Right lung (tissue), 10 donors: ENCODE results near the gene WDR12. TPM values are rescaled to one million over a fixed set of nuclear protein-coding genes. Genes with fewer than 3 reads are reported as not detected.
"Not testable (repeated sequence)": the region's sequence is repeated elsewhere in the genome, so short reads cannot be mapped to it uniquely, and the experiment has no call there.

Experiments used
- DNase-seq, 2 donors: peaks; one replicate each; pipeline ENCODE4 v3.0.0-alpha.2; 2013
- long read RNA-seq, 8 donors: transcript quantifications; one replicate each; lab custom pipeline, GENCODE V29; 2026
- polyA plus RNA-seq, 5 donors: library from polyadenylated mRNA; unstranded; fragments of 120-200 nt; gene quantifications; one replicate each; pipeline versions ENCODE4 v1.2.1 to v1.2.3, GENCODE V29; 2013; ENCODE audit warnings: inconsistent platforms in 1 of 5, low replicate concordance in 1 of 5; ENCODE audit not compliant: insufficient read length in 5 of 5, insufficient read depth in 1 of 5

Gene WDR12
- 10 to 100 TPM; 61.3 to 93.4 (median 87.5) TPM for polyA plus RNA-seq
- long read RNA-seq, donor 1, full-length matches to known transcripts = 5 of 13 reads
- long read RNA-seq, donor 1, partial matches to known transcripts = 8 of 13 reads
- long read RNA-seq, donor 1, other reads (novel, unspliced or antisense) = 0 of 13 reads
- long read RNA-seq, donor 2, full-length matches to known transcripts = 7 of 7 reads
- long read RNA-seq, donor 2, partial matches to known transcripts = 0 of 7 reads
- long read RNA-seq, donor 2, other reads (novel, unspliced or antisense) = 0 of 7 reads
- long read RNA-seq, donor 3, full-length matches to known transcripts = 4 of 4 reads
- long read RNA-seq, donor 3, partial matches to known transcripts = 0 of 4 reads
- long read RNA-seq, donor 3, other reads (novel, unspliced or antisense) = 0 of 4 reads
- long read RNA-seq, donor 4, full-length matches to known transcripts = 2 of 2 reads
- long read RNA-seq, donor 4, partial matches to known transcripts = 0 of 2 reads
- long read RNA-seq, donor 4, other reads (novel, unspliced or antisense) = 0 of 2 reads
- long read RNA-seq, donor 5, full-length matches to known transcripts = 8 of 8 reads
- long read RNA-seq, donor 5, partial matches to known transcripts = 0 of 8 reads
- long read RNA-seq, donor 5, other reads (novel, unspliced or antisense) = 0 of 8 reads
- long read RNA-seq, donor 6, full-length matches to known transcripts = 8 of 8 reads
- long read RNA-seq, donor 6, partial matches to known transcripts = 0 of 8 reads
- long read RNA-seq, donor 6, other reads (novel, unspliced or antisense) = 0 of 8 reads
- long read RNA-seq, donor 7, full-length matches to known transcripts = 3 of 3 reads
- long read RNA-seq, donor 7, partial matches to known transcripts = 0 of 3 reads
- long read RNA-seq, donor 7, other reads (novel, unspliced or antisense) = 0 of 3 reads
- long read RNA-seq, donor 8, full-length matches to known transcripts = 6 of 6 reads
- long read RNA-seq, donor 8, partial matches to known transcripts = 0 of 6 reads
- long read RNA-seq, donor 8, other reads (novel, unspliced or antisense) = 0 of 6 reads

DNA sequence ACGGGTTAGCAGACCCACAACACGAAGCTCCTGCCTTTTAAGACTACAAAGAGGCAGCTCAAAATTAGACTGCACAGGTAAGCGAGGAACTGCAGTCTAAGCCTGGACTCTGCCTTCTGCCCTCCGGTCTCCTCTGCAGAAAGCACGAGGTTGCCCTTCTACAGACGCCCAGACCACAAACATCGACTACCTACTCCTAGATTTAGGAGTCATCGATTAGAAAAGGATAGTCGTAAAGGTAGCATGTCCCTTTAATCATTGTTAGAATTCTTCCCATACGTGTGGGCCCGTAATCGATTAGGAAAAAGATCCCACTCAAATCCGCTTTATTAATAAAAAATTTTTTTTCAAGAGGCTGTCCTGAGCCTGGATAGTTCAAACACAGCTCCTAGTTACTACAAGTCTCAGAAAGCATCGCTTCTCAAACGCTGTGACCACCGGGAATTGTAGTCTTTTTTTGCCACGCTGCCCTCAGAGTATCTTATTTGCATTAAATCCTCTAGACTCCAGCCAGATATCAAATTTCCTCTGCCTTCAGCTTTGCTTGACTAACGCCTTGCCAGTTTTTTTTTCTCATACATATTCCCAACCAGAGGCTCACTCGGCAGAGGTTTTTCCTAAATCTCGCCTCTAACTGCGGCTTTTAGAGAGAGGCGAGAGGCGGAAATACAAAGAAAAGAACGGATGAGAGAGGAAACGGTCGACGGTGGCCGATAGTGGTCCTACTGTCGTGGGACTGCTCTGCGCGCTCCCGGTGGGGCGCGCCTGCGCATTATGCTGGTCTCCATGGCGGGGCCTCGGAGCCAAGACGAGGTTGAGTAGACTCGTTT, at the start of gene WDR12, which contains the start of gene CARF:
TSS of gene WDR12 (minus strand) at position 162 of the 830 bp plus-strand sequence. CDS start 197 bp downstream, outside the sequence.
TSS of gene CARF (plus strand) at position 764 of the 830 bp plus-strand sequence. CDS start 29,628 bp downstream, outside the sequence.
- DNase-seq = peak; percentile 95 to 96

DNA sequence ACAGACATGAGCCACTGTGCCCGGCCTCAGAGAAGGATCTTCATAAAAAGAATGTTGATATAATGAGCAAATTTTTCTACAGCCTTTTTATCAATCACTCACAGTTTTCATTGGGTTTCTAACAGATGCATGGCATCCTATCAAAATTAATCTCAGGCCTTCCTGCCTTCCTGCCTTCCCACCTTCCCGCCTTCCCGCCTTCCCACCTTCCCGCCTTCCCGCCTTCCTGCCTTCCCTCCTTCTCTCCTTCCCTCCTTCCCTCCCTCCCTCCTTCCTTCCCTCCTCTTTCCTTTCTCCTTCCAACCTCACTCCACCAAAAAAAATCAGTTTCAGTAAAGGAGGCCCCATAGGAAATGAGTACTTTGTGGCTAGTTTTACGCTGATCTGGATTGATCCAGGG, 49.1 kb upstream of the WDR12 start:
- DNase-seq = no peak

DNA sequence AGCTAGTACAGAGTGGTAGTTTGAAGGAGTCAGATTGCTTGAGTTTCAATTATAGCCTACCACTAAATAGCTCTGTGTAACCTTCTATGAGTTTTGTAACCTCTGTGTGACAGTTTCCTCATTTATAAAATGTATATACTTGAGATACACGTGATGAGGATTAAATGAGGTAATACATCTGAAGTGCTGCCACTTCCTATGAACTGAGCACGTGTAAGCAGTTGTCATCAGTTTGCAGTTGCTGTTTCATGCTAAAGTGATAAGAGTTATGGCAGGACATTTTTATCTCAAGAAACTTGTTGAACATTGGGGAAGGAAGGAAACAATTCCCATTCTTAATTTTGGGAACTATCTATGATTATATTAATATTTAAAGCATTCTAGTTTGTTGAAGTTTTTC, 39.1 kb upstream of the WDR12 start:
- DNase-seq = no peak

DNA sequence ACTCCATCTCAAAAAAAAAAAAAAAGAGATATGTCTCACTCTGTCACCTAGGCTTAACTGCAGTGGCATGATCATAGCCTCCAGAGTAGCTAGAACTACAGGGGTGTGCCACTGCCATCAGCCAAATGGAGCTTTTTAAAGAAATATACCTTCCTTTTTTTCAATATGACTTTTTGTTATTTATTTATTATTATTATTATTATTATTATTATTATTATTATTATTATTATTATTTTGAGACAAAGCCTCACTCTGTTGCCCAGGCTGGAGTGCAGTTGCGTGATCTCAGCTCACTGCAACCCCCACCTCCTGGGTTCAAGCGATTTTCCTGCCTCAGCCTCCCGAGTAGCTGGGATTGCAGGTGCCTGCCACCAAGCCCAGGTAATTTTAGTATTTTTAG, 37.9 kb upstream of the WDR12 start:
- DNase-seq = not testable (repeated sequence)

DNA sequence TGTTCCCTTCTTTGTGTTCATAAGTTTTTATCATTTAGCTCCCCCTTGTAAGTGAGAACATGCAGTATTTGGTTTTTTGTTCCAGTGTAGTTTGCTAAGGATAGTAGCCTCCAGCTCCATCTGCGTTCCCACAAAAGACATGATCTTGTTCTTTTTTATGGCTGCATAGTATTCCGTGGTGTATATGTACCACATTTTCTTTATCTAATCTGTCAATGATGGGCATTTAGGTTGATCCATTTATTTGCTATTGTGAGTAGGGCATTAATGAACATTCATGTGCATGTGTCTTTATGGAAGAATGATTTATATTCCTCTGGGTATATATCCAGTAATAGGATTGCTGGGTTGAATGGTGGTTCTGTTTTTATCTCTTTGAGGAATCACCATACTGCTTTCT, 34.0 kb upstream of the WDR12 start:
- DNase-seq = no peak

DNA sequence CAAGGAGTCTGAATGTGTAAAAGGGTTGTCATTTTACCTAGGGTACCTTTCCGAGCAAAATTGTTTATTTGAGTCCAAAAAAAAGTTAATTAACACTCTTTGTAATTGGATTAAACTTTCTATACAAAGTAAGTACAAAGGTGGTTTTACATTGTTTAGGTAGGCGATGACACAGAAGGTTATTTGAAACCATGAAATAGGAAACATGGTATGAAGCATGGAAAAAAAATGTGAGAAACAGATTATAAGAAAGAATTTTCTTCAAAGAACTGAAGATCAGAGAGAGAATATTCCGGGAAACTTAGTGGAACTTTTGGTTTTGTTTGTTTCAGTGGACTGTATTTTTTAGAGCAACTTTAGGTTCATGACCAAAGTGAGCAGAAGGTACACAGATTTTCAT, 33.3 kb upstream of the WDR12 start:
- DNase-seq = no peak

DNA sequence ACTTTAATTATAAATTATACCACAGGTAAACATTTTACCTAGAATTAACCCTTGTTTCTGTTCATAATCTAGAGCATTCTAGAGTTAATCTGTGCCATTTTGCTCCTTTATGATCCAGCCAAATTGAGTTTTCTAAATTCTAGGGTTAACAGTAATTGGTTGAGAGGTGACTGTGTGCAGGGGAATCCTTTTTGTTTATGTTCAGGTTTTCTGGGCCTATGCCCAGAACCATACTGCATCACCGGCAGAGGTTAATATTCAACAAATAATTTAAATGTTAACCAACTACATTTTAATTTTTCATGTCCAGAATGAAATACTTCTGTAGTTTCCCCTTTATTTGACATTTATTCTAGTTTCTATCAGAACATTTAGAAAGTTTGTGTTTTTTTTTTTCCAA, 32.9 kb upstream of the WDR12 start:
- DNase-seq = no peak

DNA sequence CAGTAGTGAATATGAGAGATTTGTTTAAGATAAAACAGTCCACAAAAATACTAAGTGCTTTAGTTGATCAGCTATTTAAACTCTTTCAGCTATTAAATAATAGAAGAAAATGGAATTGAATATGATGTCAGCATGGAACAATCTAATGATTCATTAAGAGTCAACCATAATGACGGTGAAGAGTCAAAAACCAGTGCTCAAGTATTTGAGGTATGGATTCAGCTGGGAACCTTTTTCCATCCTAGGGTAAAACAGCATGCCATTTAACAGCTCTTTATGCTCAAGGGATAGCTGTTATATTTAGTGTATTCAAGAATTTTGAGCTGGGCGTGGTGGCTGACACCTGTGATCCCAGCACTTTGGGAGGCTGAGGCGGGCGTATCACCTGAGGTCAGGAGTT, 30.3 kb upstream of the WDR12 start:
- no peak for DNase-seq

DNA sequence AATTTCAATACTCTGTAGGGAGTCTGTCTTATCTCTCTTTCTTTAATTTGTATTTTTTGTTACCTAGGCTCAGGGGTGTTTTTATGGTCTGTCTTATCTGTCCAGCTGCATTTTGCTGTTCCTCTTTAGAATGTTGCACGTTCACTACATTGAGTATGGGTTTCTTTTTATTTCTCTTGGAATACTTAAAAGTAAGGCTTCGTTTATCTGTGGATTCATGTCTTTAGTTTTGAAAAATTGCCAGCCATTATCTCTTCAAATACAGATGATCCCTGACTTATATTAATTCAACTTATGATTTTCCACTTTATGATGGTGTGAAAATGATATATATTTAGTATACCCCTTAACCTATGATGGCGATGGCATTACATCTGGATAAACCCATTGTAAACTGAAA, 27.5 kb upstream of the WDR12 start:
- DNase-seq = no peak

DNA sequence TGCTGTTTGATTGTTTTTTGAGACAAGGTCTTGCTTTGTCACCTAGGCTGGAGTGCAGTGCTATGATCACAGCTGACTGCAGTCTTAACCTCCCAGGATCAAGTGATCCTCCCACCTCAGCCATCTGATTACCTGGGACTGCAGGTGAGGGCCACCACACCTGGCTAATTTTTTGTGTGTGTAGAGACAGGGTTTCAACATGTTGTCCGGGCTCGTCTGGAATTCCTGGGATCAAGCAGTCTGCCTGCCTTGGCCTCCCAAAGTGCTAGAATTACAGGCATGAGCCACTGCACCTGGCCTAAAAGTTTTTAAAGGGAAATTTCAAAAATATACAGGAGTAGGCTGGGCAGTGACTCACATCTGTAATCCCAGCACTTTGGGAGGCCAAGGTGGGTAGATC, 23.0 kb upstream of the WDR12 start:
- DNase-seq = no peak

DNA sequence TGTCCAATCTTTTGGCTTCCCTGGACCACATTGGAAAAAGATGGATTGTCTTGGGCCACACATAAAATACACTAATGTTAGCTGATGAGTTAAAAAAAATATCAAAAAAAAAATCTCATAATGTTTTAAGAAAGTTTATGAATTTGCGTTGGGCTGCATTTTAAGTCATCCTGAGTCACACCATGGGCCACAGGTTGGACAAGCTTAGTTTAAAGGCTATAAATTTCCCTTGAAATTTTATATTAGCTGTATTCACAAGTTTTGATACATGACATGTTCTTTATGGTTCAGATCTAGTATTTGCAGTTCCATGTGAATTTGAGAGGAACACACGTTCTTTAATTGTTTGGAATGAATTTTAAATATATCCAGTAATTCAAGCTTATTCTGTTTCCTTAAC, 22.5 kb upstream of the WDR12 start:
- DNase-seq = no peak

DNA sequence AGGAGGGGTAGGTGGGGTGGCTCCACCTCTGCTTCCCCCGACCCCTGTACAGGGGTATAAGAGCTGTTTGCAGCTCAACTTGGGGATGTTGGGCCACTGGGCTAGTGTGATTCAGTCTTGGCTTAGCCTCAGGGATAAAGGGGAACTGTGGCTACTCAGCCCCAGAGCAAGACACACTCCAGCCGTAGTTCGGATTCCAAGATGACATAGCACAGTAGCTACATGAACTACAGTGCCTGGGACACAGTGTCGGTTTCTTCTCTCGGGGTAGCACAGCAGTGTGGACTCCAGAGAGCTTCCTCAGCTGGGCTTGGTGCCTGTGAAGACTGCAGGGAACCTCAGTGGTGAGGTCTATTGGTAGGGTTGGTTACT, 21.7 kb upstream of the WDR12 start:
- DNase-seq = no peak

DNA sequence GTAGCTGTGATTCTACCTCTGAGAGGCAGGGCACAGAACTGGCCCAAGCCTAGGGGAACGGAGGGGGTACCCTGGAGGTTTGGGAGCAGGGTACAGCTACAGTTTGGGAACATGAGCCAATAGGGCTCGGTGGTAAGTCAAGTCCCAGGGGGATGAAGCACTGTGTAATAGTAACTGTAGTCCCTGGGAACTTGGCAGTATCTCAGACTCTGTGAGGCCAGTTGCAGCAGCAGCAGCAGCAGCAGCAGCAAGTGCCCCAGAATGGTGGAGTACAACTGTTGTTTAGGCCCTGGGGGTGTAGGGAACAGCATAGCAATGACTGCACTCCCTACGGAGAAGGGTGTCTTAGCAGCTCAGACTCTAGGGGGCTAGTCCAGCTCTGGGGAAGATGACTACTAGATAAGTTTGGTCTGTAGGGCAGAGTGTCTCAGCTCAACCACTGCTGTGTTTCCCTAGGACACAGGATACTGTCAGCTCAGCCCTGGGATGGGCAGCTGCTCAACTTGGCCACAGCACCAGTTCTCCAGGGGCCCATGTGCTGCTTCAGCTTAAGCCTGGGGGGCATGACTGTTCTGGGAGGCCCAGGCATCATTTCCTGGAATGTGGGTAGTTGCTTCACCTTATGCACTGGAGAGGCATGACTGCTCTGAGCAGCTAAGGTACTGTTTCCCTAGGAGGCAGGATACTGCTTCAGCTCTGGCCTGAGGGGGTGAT, 21.1 kb upstream of the WDR12 start:
- DNase-seq = no peak

DNA sequence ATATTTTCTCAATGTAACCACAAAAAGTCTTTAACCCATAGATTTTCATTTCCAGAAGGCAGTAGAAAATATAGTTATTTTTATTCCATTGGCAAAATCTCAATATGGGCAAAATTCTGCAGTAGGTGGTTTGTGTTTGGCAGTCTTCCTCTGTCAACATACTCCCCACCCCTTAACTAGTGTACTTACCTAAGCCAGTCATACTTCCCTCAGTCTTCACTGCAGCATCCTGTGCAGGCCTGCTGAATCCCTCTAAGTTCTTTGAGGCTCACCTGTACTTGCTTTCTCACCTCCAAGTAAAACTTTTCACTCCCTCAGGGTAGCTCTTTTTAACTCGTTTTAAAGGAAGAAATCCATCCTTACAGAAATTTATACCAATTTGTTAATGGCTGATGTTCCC, 7.4 kb upstream of the WDR12 start:
- DNase-seq = no peak

DNA sequence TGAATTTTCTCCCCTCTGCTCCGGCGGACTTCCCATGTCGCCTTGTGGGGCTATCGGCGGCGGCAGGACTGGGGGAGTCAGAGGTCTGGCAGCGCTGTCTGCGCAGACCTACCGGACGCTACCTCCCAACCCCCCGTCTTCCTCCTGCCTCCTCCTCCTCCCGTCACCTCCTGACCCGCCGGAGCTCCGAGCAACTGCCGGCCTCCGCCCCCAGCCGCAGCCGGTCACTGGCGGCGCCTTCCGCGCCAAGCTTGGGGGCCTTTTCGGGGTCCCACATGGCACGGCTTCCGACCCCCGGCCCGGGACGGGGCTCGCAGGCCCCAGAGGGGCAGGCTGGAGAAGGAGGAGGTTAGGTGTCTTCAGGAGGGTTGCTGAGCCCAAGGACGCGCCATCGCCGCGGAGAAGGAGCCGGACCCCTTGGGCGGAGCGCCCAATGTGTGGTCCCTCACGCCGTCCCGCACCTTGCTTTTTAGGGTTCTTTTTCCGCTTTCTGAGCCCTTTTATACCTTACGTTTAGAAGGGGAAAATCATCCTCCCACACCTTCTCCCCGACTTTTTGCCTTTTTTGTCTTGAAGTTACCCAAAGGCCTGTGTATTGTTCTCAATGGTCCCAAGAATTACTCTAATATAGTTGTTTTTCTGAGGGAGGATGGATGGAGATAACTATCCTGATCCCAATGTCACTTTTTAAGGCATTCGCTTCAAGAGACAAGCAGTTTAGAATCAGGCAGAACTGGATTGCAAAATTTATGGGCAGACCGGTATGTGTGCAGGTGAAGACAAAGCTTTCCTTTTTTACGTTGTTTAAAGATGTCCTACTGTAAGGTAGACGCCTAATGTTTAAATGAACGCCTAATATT, 1.1 kb upstream of the WDR12 start:
- DNase-seq = peak in 1 of 2 donors; percentile 12

DNA sequence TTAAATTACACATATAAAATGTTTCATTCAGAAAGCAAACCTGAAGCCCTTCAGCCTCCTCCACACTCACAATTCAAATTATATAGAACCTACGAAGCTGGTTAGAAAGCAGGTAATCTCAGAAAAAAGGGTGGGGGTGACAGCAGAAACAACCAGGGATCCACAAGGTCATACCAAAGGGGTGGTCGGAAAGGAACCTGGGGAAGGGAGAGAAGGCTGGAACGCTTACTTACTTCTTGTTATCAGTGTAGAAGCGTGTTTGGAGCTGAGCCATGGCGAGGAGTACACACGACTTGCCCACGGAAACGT, 316 bp downstream of the WDR12 start:
- DNase-seq = no peak

DNA sequence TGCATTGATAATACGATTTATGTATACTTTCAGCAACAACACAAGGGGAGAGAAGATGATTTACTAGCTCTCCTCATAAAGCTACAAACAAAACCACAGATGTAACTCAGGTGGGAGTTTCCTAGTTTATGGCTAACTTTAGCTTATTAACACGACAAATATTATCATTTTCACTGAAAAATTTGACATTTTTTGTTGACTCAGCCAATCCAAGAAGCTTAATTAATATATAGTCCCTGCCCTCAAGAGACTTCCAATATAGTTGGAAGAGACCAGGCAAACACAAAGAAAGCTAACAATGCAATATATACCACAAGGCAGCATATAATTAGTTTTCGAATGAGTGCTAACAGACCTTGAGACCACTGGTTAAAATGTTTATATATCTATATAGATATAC, 775 bp downstream of the WDR12 start:
- no peak for DNase-seq

DNA sequence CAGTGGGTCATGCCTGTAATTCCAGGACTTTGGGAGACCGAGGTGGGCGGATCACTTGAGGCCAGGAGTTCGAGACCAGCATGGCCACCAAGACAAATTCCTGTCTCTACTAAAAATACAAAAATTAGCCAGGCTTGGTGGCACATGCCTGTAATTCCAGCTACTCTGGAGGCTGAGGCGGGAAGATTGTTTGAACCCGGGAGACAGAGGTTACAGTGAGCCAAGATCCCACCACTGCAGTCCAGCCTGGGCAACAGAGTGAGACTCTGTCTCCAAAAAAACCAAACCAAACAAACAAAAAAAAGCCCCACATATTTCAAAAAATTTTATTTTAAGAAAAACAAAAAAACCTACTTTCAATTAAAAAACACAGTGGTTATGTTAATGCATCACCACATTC, 1.2 kb downstream of the WDR12 start:
- not testable (repeated sequence) for DNase-seq

DNA sequence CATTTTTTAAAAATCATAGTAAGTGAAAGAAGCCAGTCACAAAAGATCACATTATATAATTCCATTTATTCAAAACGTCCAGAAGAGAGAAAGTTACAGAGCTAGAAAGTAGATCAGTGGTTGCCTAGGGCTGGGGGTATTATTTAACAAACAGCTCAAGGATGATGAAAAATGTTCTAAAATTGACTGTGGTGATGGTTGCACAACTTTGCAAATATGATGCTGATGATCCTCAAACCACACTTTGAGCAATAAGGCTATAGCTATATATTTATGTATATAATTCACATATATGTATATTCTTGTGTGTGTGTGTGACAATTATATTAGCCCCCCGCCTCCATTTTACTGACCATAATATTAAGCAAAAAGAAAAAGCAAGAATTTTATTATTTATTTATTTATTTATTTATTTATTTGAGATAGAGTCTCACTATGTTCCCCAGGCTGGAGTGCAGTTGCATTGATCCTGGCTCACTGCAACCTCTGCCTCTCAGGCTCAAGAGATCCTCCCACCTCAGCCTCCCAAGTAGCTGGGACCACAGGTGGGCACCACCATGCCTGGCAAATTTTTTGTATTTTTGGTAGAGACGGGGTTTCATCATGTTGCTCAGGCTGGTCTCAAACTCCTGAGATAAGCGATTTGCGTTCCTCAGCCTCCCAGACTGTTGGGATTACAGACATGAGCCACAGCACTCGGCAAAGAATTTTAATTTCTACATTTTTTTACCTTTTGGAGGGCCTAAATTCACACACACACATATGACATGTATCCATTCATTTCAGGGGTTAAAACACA, 1.9 kb downstream of the WDR12 start:
- DNase-seq = no peak
